ENCODE measurements around the gene INTS2.

- TF ChIP-seq CTCF (IDR thresholded peaks at IDR 0.05) (no peak), POLR2A (IDR thresholded peaks at IDR 0.05) (no peak)
Measured at GRCh38 chr17:61967729-61968128, 39.9 kb upstream of the INTS2 start.
